Measurements from ENCODE around the gene SLC22A2. TPM values are rescaled to one million over a fixed set of nuclear protein-coding genes. Genes with fewer than 3 reads are reported as not detected.

SLC22A2 gene
- total RNA-seq, 2 experiments from 2014 or later, result not detected

GRCh38 chr6:160201061-160201460, 57.6 kb downstream of the SLC22A2 start:
- Histone ChIP-seq H2AFZ (ENCODE audit: low read length) (no peak overlapping the region), H3K4me2 (ENCODE audit: low read length) (no peak overlapping the region), H3K9me3 (ENCODE audit: low read length) (no peaks in the 10 kb centered on the region), H3K79me2 (ENCODE audit: insufficient read depth, low read depth, low read length) (no peaks in the 10 kb centered on the region), H3K4me1 (ENCODE audit: insufficient read depth, low read length, poor library complexity, severe bottlenecking) (no peaks in the 10 kb centered on the region), H3K9me2 (ENCODE audit: insufficient read depth, low read length) (no peaks in the 10 kb centered on the region), H3K4me3 (ENCODE audit: low read depth, low read length, poor library complexity, severe bottlenecking) (no peak overlapping the region), H4K20me1 (ENCODE audit: insufficient read depth, low read length) (no peaks in the 10 kb centered on the region), H3K27ac (ENCODE audit: low read depth, low read length, poor library complexity, severe bottlenecking) (no peak overlapping the region), H3K36me3 (ENCODE audit: insufficient read depth, low read length) (no peaks in the 10 kb centered on the region)
- TF ChIP-seq EZH2phosphoT487 (IDR thresholded peaks at IDR 0.05; ENCODE audit: borderline replicate concordance, low read depth, low read length) (no peak), CTCF (conservative IDR thresholded peaks at IDR 0.05; ENCODE audit: low read length) (no peak)
- no TSS peak for BruUV-seq (replicated peaks)
- ChIA-PET POLR2A (interaction anchor here (0.6 kb wide), 1 partner anchor 1101 kb away, joined by 3 read pairs; no protein-coding TSS in a partner anchor), CTCF (ENCODE audit: unreplicated experiment) (no interaction called here)
- DNase-seq (ENCODE audit: low spot score), result no peak
- intact Hi-C loops (cut with micrococcal nuclease; ENCODE audit: unreplicated experiment), result no loop called here

- Histone ChIP-seq H3K9me2 (ENCODE audit: insufficient read depth, low read length) (no peaks in the 10 kb centered on the region), H3K4me2 (ENCODE audit: low read length) (no peak overlapping the region), H4K20me1 (ENCODE audit: insufficient read depth, low read length) (no peaks in the 10 kb centered on the region), H3K9me3 (ENCODE audit: low read length) (peaks cover 5% of the 10 kb centered on the region; the same call in 1 of the 2 replicates), H3K4me1 (ENCODE audit: insufficient read depth, low read length, poor library complexity, severe bottlenecking) (no peaks in the 10 kb centered on the region), H3K79me2 (ENCODE audit: insufficient read depth, low read depth, low read length) (no peaks in the 10 kb centered on the region), H2AFZ (ENCODE audit: low read length) (no peak overlapping the region), H3K4me3 (ENCODE audit: low read depth, low read length, poor library complexity, severe bottlenecking) (no peak overlapping the region), H3K36me3 (ENCODE audit: insufficient read depth, low read length) (no peaks in the 10 kb centered on the region), H3K27ac (ENCODE audit: low read depth, low read length, poor library complexity, severe bottlenecking) (no peak overlapping the region)
- TF ChIP-seq EZH2phosphoT487 (IDR thresholded peaks at IDR 0.05; ENCODE audit: borderline replicate concordance, low read depth, low read length) (no peak), CTCF (conservative IDR thresholded peaks at IDR 0.05; ENCODE audit: low read length) (no peak)
- POLR2A ChIA-PET, result interaction anchor here (0.9 kb wide), 1 partner anchor 9 kb away, joined by 3 read pairs; no protein-coding TSS in a partner anchor
- no peak for DNase-seq (ENCODE audit: low spot score)
- intact Hi-C loops (cut with micrococcal nuclease; ENCODE audit: unreplicated experiment), result no loop called here
- CTCF ChIA-PET (ENCODE audit: unreplicated experiment), result no interaction called here
- no TSS peak for BruUV-seq (replicated peaks)
Measured at GRCh38 chr6:160198606-160199211, 59.9 kb downstream of the SLC22A2 start.

- H3K36me3 ChIP-seq (ENCODE audit: insufficient read depth, low read length), result no peaks in the 10 kb centered on the region
- no peaks in the 10 kb centered on the region for H4K20me1 ChIP-seq (ENCODE audit: insufficient read depth, low read length)
- DNase-seq (ENCODE audit: low spot score), result no peak
- H3K27ac ChIP-seq (ENCODE audit: low read depth, low read length, poor library complexity, severe bottlenecking), result no peak overlapping the region
- peaks cover 5% of the 10 kb centered on the region; the same call in 1 of the 2 replicates for H3K9me3 ChIP-seq (ENCODE audit: low read length)
- no peak for TF ChIP-seq CTCF (conservative IDR thresholded peaks at IDR 0.05; ENCODE audit: low read length)
- no peak for TF ChIP-seq EZH2phosphoT487 (IDR thresholded peaks at IDR 0.05; ENCODE audit: borderline replicate concordance, low read depth, low read length)
- ChIA-PET POLR2A (no interaction called here), CTCF (ENCODE audit: unreplicated experiment) (no interaction called here)
- no peaks in the 10 kb centered on the region for H3K9me2 ChIP-seq (ENCODE audit: insufficient read depth, low read length)
- no TSS peak for BruUV-seq (replicated peaks)
- no peaks in the 10 kb centered on the region for H3K79me2 ChIP-seq (ENCODE audit: insufficient read depth, low read depth, low read length)
- H3K4me2 ChIP-seq (ENCODE audit: low read length), result no peak overlapping the region
- no peaks in the 10 kb centered on the region for H3K4me1 ChIP-seq (ENCODE audit: insufficient read depth, low read length, poor library complexity, severe bottlenecking)
- no peak overlapping the region for H2AFZ ChIP-seq (ENCODE audit: low read length)
- intact Hi-C loops (cut with micrococcal nuclease; ENCODE audit: unreplicated experiment), result no loop called here
- no peak overlapping the region for H3K4me3 ChIP-seq (ENCODE audit: low read depth, low read length, poor library complexity, severe bottlenecking)
Measured at GRCh38 chr6:160197662-160198061, 61.0 kb downstream of the SLC22A2 start.

Measured in OCI-LY7 (cell line).